GM18861 (cell line): ENCODE results near the gene NIF3L1.
"Not testable (repeated sequence)": the region's sequence is repeated elsewhere in the genome, so short reads cannot be mapped to it uniquely, and the experiment has no call there.

Experiments used
- ATAC-seq: cut with Tn5 transposase; IDR thresholded peaks from one replicate; pipeline ENCODE4 v1.9.1; 2021; ENCODE audit not compliant: unreplicated experiment

The NIF3L1 gene

GRCh38 chr2:200869014-200869413, 20.2 kb upstream of the NIF3L1 start:
- no peak for ATAC-seq

DNA sequence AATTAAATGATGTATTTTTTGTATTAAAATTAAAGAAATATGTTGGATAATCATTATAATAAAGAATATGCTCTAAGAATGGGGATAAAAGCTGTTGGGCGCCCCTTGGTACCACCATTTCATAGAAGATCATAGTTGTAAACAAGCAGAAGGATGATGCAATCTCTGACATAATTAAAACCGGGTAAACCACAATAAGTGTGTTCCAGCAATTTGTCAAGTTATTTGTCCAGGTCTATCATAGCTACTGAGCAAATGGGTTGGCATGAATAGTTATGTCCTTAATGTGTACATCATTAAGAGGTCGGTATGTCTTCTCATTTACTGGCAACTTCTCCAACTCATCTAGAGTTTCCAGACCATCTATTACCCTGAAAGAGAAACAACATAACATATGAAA, 18.0 kb upstream of the NIF3L1 start:
- ATAC-seq: no peak

GRCh38 chr2:200873560-200873959, 15.6 kb upstream of the NIF3L1 start:
- ATAC-seq: no peak

DNA sequence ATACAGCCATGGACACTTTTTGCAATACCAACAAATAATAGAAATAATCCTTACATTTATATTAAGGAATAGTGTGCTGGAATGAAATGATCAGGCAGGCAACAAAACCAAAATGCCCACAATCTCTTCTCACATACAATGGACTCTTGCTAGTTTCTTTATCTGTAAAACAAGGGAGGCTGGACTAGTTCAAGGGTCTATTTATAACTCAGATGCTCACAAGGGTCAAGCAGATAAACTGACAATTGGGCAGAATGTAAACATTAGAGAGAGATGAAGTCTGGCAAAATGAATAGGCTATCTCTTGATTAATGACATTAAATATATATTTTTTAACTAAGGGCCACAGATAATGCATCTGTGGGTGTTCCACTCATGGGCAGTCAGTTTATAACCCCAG, 11.7 kb upstream of the NIF3L1 start:
- ATAC-seq: no peak

GRCh38 chr2:200878289-200878880, 10.8 kb upstream of the NIF3L1 start:
- ATAC-seq: no peak

DNA sequence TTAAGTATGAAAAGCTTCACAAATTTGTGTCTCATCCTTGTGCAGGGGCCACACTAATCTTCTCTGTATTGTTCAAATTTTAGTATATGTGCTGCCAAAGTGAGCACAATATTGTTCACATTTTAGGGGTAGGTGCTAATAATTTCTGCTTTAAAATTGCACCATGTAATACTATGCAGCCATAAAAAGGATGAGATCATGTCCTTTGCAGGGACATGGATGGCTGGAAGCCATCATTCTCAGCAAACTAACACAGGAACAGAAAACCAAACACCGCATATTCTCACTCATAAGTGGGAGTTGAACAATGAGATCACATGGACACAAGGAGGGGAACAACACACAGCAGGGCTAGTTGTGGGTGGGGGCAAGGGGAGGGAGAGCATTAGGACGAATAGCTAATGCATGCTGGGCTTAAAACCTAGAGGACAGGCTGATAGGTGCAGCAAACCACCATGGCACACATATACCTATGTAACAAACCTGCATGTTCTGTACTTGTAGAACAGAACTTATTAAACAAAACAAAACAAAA, 7.4 kb upstream of the NIF3L1 start:
- ATAC-seq: not testable (repeated sequence)

DNA sequence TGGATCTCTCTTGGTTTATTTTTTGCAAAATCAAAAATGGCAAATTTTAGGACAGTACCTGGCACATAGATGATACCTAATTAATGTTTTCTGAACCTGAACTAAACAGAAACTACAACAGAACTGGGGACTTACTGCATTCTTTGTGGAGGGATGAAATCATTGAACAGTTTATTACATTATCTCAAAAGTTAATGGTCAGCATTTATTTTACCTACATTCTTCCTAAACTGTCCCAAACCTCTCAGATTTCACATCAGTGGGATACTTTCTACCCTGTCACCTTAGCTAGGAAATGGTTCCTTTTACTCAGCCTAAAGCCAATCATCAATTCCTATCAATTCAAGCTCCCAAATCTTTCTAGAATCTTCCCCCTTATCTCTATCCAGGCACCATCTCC, 10.3 kb downstream of the NIF3L1 start:
- no peak for ATAC-seq

- ATAC-seq: peak; percentile 94
Measured at GRCh38 chr2:200901459-200902072, 12.4 kb downstream of the NIF3L1 start.

DNA sequence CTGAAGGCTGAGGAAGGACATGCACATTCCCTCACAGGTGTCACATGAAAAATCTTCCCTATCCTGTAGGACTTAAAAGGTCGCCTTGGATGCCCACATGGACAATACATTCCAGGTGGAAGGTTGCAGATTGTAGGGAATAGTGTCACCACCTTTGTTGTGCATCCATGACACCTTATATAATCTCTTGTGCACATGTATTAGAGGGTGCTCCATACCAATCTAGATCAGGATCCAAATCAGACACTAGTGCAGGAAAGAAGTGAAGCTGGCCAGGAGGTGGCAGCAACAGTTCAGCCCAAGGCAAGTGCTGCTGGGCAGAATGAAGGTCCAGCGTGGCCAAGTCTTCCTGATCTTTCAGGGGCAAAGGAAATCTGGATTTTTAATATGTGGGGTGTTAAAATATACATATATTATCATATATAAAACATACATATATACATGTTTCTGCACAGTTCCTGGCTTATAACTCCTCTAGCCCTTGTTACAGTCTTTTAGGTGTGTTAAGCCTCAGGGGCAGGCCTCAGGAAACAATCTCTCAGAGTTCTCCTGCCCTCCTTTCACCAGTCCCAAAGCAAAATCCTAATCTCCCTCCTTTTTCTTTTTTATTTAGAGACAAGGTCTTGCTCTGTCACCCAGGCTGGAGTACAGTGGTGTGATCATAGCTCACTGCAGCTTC, 16.6 kb downstream of the NIF3L1 start:
- ATAC-seq: no peak

DNA sequence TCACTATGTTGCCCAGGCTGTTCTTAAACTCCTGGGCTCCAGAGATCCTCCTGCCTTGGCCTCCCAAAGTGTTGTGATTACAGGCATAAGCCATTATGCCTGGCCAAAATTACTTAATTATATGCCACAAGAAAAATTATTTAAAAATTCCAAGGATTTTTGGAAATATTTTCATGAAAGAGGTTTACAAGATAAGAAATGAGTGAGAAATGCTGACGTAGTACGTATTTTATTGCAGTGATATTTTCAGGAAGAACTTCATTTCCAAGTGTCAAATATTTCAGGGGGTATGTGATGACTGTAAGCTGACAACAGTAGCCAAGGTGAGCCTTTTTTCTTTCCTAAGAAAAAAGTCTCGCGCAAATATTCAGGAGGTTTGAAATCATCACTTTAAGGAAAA, 20.8 kb downstream of the NIF3L1 start:
- ATAC-seq: no peak

DNA sequence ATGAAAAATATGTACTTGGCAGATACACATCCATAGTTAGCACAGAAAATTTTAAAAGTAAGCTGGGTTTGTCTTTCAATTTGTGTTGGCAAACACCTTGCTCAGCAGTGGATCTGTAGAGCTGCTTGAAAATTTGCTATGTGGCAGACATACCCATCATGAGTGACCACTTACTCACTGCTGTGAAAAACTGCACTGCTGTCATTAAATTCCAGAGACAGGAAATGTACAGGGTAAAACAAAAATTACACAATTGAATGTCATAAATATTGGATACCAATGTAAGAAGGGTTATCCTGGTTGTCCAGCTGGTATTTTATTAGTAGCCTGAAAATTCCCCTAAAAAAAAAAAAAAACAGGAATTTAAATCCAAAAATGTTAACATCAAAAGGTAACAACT, 24.5 kb downstream of the NIF3L1 start:
- ATAC-seq: no peak

- ATAC-seq: no peak
Measured at GRCh38 chr2:200922439-200922838, 33.3 kb downstream of the NIF3L1 start.

- no peak for ATAC-seq
Measured at GRCh38 chr2:200929334-200930249, 40.4 kb downstream of the NIF3L1 start.

- ATAC-seq: no peak
Measured at GRCh38 chr2:200930947-200931626, 41.9 kb downstream of the NIF3L1 start.

DNA sequence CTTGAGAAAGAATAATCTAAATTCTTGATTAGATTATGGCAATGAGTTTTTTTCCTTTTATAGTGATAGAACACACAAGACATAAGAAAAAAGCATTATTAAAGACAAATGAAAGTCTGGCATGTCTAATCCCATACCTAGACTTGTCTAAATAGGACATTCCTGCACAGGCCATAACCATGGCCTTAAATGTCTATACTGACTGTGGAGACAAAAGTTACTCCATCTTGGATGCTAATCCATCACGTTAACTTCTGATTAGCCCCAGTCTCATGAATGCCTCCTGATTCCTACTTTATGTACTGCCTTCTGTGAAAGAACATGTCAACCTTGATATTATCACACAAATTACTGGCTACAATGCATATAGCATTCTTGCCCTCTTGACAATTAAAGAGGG, 50.7 kb downstream of the NIF3L1 start:
- no peak for ATAC-seq

GRCh38 chr2:200943527-200944105, 54.4 kb downstream of the NIF3L1 start:
- ATAC-seq: no peak

DNA sequence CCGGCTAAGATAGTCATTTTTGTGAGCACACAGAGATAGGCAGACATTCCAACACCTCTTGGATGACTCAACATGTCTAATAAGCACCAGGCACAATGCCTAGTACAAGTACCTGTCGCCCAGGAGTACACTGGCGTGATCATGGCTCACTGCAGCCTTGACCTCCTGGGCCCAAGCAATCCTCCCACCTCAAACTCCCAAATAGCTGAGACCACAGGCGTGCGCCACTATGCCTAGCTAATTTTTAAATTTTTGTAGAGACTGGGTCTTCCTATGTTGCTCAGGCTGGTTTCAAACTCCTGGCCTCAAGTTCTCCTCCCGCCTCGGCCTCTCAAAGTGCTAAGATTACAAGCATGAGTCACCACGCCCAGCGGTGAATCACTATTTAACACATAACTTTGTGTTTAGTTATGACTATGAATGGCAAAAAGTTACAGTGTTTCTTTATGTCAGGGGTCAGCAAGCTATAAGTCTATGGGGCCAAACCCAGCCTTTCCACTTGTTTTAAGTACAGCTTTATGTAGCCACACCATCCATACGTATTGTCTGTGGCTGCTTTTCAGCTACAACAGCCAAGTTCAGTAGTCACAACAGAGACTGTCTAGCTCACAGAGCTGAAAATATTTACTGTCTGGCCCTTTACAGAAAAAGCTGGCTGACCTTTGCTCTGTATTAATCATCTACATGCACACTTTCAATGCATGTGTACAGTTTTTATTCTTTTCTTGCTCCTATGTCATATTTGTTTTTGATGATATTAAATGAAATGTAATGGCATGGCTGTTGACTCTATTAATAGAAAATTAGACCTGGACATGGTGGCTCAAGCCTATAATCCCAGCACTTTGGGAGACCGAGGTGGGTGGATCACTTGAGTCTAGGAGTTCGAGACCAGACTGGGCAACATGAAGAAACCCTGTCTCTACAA, 55.6 kb downstream of the NIF3L1 start:
- ATAC-seq: no peak

DNA sequence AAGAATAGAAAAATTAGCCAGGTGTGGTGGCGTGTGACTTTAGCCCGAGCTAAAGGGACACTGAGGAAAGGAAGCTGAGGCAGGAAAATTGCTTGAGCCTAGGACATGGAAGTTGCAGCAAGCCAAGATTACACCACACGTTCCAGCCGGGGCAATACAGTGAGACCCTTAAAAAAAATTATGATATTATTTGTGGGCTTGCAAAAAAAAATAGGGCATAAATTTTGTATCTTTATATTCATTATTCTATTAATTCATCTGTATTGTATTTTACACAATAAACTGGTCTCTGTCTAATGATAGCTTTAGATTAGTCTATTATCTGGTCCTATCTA, 56.2 kb downstream of the NIF3L1 start:
- ATAC-seq: no peak

GRCh38 chr2:200950378-200950777, 61.2 kb downstream of the NIF3L1 start:
- no peak for ATAC-seq
